C4-2B (cell line): ENCODE results near the gene LAMA2.

ENCODE experiments used
- H3K27ac ChIP-seq: fragments of 450-650 bp; 2 replicates; pipeline ENCODE4 v1.5.1; 2017
- ZFX ChIP-seq: fragments of 450-650 bp; IDR thresholded peaks from 2 replicates; pipeline ENCODE4 v1.6.1; 2017
- TF ChIP-seq, protein P1 (sequence below): fragments of 450-650 bp; conservative IDR thresholded peaks from 2 replicates; pipeline ENCODE4 v1.5.1; 2017; ENCODE audit warnings: mild to moderate bottlenecking

LAMA2 gene

DNA sequence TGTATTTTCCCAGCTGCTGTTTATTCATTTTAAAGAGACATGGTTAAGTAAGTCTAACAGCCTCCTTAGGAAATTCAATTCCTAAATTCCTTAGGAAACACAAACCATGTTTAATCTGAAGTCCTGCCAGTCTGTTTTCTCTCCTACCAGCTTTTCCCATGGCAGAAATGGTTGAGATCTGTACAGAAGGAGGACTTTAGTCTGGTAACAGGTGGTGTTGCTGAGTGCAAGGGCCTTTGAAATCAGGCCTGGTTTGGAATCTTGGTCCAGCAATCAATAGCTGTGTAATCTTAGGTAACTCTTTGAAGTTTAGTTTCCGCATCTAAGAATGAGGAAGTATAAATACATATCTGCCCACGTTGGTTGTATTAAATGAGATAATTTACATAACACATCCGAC is 232.5 kb downstream of the LAMA2 start:
- TF ChIP-seq, protein P1, sequence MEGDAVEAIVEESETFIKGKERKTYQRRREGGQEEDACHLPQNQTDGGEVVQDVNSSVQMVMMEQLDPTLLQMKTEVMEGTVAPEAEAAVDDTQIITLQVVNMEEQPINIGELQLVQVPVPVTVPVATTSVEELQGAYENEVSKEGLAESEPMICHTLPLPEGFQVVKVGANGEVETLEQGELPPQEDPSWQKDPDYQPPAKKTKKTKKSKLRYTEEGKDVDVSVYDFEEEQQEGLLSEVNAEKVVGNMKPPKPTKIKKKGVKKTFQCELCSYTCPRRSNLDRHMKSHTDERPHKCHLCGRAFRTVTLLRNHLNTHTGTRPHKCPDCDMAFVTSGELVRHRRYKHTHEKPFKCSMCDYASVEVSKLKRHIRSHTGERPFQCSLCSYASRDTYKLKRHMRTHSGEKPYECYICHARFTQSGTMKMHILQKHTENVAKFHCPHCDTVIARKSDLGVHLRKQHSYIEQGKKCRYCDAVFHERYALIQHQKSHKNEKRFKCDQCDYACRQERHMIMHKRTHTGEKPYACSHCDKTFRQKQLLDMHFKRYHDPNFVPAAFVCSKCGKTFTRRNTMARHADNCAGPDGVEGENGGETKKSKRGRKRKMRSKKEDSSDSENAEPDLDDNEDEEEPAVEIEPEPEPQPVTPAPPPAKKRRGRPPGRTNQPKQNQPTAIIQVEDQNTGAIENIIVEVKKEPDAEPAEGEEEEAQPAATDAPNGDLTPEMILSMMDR, result no peak
- TF ChIP-seq ZFX, result no peak
- H3K27ac ChIP-seq, result no peak overlapping the region

DNA sequence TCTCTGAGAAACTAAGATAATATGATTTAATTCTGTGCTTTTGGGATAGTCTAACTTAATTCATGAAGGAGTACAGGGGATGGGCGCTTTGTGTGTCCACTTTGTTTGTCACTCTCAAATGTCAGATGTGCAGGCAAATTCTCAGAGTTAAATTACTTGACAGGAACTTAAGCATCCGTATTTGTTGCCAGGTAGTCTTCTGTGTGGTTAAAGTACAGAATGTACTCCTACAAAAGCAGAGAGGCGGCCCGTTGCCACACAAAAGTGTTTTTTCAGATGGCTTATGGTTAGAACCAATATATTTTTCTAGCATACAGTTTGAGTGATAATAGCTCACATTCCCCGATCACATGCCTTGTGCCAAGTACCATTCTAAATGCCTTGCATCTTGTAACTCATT is 234.4 kb downstream of the LAMA2 start:
- TF ChIP-seq, protein P1, result no peak
- no peak for TF ChIP-seq ZFX
- H3K27ac ChIP-seq, result no peak overlapping the region

DNA sequence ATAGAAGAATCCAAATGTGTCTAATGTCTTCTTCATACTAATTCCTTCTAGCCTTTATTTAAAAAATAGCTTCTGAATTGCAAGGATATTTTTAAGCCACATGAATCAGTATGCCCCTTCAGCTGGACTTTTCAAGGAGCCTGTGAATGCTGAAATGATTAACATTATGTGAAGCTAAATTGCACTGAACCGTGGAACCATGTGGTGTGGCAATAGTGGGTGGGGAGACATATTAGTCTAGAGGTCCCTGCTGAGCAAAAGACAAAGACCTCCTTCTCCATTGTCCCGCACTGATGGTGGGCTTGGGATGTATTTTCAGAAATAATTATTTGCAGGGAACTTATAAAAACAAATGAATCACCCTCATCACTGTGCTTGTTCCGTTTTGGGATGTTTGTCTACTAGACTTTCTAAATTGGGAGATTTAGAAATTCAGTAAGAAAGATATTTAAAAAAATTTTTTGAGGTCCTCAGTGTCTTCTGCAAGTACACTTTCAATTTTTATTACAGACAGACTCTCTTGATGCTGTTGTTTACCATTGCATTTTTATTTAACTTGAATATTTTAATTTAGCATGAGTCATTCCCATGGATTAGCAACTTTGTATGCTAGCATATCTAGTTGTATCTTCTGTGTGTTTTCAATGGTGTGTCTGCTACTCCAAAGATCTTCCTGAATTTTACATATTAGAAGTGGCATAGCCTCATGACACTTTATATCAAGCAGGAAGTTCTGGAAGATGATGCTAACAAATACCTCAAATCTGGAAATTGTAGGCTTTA is 238.1 kb downstream of the LAMA2 start:
- no peak overlapping the region for H3K27ac ChIP-seq
- TF ChIP-seq ZFX, result no peak
- TF ChIP-seq, protein P1, result no peak

DNA sequence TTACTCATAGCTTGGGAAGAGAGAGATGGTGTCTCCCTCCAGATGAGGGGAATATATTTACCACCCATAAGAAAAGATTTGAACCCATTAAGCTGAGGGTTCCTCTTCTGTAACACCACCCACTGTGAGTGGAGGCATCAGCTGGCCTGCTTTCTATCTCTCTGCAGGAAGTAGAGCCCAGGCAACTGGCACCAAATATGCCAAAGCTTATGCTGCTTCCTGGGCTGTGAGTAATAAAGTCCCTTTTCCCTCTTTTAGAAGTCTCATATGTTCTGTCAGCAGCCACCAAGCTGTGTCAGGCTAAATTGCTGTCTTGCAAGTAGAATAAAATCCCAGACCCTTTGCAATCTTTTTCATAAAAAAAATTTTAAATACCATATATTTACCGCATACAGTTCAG is 241.4 kb downstream of the LAMA2 start:
- no peak overlapping the region for H3K27ac ChIP-seq
- TF ChIP-seq, protein P1, result no peak
- no peak for TF ChIP-seq ZFX

DNA sequence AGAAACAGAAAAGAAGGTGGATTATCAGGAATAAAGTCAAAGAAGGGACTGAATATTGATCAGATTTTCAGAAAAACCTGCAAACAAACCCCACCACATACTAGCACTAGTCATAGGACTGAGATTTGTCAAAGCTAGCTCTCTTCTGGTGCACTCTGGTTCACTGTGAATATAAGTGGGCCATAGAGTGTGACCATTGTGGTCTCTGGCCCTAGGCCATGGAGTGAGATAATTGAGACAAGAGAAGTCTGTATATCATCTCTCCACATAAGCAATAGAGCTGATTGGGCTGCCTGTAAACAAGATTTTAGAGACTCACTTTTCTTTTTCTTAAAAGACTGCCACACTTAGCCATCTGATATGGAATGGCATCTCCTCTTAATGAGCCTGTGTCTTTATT is 247.2 kb downstream of the LAMA2 start:
- TF ChIP-seq ZFX, result no peak
- TF ChIP-seq, protein P1, result no peak
- no peak overlapping the region for H3K27ac ChIP-seq

DNA sequence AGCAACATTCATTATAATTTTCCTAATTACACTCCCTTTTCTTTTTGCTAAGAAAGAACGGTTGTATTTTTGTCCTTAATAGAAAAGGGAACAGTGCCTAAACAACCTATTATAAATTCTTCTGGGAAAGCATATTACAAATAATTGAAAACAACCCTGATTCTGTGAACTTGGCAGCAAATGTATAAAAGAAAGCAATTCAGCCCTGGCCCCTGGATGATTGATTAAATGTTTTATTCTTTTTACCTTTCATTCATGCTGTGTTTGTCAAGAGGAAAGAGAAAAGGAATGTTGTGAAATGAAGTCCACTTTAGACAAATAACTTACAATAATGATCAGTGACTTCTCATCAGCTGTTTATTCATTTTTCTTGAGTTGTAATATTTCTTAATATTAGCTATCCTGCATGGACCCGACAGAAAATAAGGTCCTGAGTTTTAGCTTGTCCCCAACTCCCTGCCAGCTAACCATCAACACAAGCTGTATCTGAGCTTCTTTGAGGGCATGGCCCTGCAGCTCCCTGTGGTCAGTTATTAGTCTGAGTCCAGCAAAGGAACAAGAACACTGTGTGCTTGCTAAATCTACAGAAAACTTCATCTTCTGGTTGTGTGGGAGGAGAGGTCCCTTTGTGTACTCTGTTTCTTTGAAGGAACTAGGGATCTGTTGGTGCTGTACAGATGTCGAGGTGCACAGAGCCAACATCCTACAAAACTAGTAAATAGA is 248.2 kb downstream of the LAMA2 start:
- no peak for TF ChIP-seq ZFX
- TF ChIP-seq, protein P1, result no peak
- H3K27ac ChIP-seq, result no peak overlapping the region

DNA sequence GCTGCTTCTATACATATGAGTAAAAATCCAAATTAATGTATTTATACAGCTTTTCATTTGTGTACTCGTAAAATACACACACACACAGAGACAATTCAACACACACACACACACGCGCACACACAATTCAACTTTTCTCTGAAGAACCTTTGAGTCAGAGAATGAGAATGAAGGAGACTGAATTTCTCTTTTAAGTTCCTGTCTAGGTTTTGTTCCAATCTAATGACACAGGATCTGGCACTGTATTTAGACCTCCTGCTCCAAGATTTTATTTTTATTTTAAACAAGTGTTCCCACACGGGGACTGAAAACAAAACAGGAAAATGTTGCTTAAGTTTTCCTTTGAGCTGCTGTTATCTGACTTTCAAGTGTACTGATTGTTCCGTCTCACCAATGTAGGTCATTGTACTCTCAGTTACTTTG is 250.8 kb downstream of the LAMA2 start:
- H3K27ac ChIP-seq, result no peak overlapping the region
- no peak for TF ChIP-seq ZFX
- TF ChIP-seq, protein P1, result no peak
